T1000 (cell line): Measurements from ENCODE around the gene DMRTC1B.
"Not testable (repeated sequence)": the region's sequence is repeated elsewhere in the genome, so short reads cannot be mapped to it uniquely, and the experiment has no call there.

Source experiments
- DNase-seq: peaks from one replicate; lab custom pipeline; 2025; ENCODE audit warnings: mixed read lengths; lab: John Stamatoyannopoulos, UW

DMRTC1B gene

GRCh38 chrX:72776653-72777466 lies at the start of gene DMRTC1B:
TSS of gene DMRTC1B (plus strand) at chrX:72776890. CDS start at chrX:72845136, 68,246 bp downstream.
- not testable (repeated sequence) for DNase-seq

- no peak for DNase-seq
Measured at GRCh38 chrX:72727846-72728245, 48.8 kb upstream of the DMRTC1B start.

- not testable (repeated sequence) for DNase-seq
Measured at GRCh38 chrX:72733636-72734035, 43.1 kb upstream of the DMRTC1B start.

- DNase-seq, result no peak
Measured at GRCh38 chrX:72735561-72735960, 41.1 kb upstream of the DMRTC1B start.

GRCh38 chrX:72745546-72745945 lies 31.1 kb upstream of the DMRTC1B start:
- not testable (repeated sequence) for DNase-seq

- not testable (repeated sequence) for DNase-seq
Measured at GRCh38 chrX:72748545-72748944, 28.1 kb upstream of the DMRTC1B start.

- DNase-seq, result not testable (repeated sequence)
Measured at GRCh38 chrX:72760454-72760853, 16.2 kb upstream of the DMRTC1B start.

- not testable (repeated sequence) for DNase-seq
Measured at GRCh38 chrX:72777467-72777790, 739 bp downstream of the DMRTC1B start.

- DNase-seq, result not testable (repeated sequence)
Measured at GRCh38 chrX:72778146-72778545, 1.5 kb downstream of the DMRTC1B start.

- not testable (repeated sequence) for DNase-seq
Measured at GRCh38 chrX:72782560-72782959, 5.9 kb downstream of the DMRTC1B start, which contains the start of gene FAM236B. TSS of gene FAM236B (minus strand) at chrX:72782660. CDS start at chrX:72782560, 100 bp downstream.

GRCh38 chrX:72783365-72783936 lies 6.8 kb downstream of the DMRTC1B start:
- DNase-seq, result not testable (repeated sequence)

- DNase-seq, result not testable (repeated sequence)
Measured at GRCh38 chrX:72783964-72784363, 7.3 kb downstream of the DMRTC1B start.

- DNase-seq, result not testable (repeated sequence)
Measured at GRCh38 chrX:72788142-72788541, 11.5 kb downstream of the DMRTC1B start.

- not testable (repeated sequence) for DNase-seq
Measured at GRCh38 chrX:72790390-72790789, 13.7 kb downstream of the DMRTC1B start.

- DNase-seq, result not testable (repeated sequence)
Measured at GRCh38 chrX:72808110-72808509, 31.4 kb downstream of the DMRTC1B start, which contains the start of gene FAM236D. TSS of gene FAM236D (minus strand) at chrX:72808210. CDS start at chrX:72808110, 100 bp downstream.

GRCh38 chrX:72830701-72831100 lies 54.0 kb downstream of the DMRTC1B start:
- DNase-seq, result not testable (repeated sequence)

GRCh38 chrX:72837532-72837931 lies 60.8 kb downstream of the DMRTC1B start:
- DNase-seq, result not testable (repeated sequence)

GRCh38 chrX:72882898-72883297 lies 106.2 kb downstream of the DMRTC1B start:
- DNase-seq, result not testable (repeated sequence)

GRCh38 chrX:72889740-72890139 lies 113.0 kb downstream of the DMRTC1B start:
- not testable (repeated sequence) for DNase-seq
